ENCODE data around the gene ZNF334.

DNA sequence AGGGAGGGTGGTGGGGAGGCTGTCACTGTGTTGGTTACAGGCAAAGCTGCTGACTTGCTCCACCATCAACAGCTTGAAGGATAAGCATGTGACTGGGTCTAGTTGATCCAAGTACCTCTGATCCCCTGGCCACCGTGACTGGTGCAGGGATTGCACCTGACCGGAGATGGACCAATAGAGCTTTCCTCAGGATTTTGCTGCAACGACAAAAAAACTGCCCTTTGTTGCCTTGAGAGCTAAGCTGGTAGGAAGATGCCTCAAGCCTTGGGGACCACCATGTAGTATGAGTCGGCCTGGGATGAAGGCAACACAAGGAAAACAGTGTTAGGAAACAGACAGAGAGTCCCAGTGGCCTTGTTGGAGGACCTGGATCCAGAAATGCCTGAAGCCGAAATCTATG is 35.3 kb upstream of the ZNF334 start:
- no peak for TF ChIP-seq EZH2phosphoT487 (IDR thresholded peaks at IDR 0.05; ENCODE audit: borderline replicate concordance, low read length)
- TF ChIP-seq, protein P1, sequence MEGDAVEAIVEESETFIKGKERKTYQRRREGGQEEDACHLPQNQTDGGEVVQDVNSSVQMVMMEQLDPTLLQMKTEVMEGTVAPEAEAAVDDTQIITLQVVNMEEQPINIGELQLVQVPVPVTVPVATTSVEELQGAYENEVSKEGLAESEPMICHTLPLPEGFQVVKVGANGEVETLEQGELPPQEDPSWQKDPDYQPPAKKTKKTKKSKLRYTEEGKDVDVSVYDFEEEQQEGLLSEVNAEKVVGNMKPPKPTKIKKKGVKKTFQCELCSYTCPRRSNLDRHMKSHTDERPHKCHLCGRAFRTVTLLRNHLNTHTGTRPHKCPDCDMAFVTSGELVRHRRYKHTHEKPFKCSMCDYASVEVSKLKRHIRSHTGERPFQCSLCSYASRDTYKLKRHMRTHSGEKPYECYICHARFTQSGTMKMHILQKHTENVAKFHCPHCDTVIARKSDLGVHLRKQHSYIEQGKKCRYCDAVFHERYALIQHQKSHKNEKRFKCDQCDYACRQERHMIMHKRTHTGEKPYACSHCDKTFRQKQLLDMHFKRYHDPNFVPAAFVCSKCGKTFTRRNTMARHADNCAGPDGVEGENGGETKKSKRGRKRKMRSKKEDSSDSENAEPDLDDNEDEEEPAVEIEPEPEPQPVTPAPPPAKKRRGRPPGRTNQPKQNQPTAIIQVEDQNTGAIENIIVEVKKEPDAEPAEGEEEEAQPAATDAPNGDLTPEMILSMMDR (IDR thresholded peaks at IDR 0.05; ENCODE audit: low read depth, low read length, poor library complexity, severe bottlenecking): no peak
